GM18505 (cell line): ENCODE data around the gene TMEM163.

Source experiments
- ATAC-seq: cut with Tn5 transposase; IDR thresholded peaks from one replicate; pipeline ENCODE4 v1.9.1; 2021; ENCODE audit not compliant: unreplicated experiment
- POLR2A ChIP-seq: IDR thresholded peaks from 4 replicates; pipeline ENCODE4 v1.6.1; 2011; ENCODE audit warnings: borderline replicate concordance; ENCODE audit not compliant: insufficient read depth, insufficient read length; ENCODE audit errors: extremely low read depth

The TMEM163 gene

GRCh38 chr2:134416018-134416417, 302.8 kb downstream of the TMEM163 start:
- no peak for ATAC-seq
- no peak for TF ChIP-seq POLR2A

GRCh38 chr2:134413912-134414311, 304.9 kb downstream of the TMEM163 start:
- ATAC-seq, result no peak
- no peak for TF ChIP-seq POLR2A

- TF ChIP-seq POLR2A, result no peak
- no peak for ATAC-seq
Observed at GRCh38 chr2:134413430-134413829, 305.4 kb downstream of the TMEM163 start.

GRCh38 chr2:134412639-134412999, 306.2 kb downstream of the TMEM163 start:
- no peak for TF ChIP-seq POLR2A
- ATAC-seq, result no peak

GRCh38 chr2:134411828-134412638, 306.8 kb downstream of the TMEM163 start:
- peak; percentile 97 for ATAC-seq
- no peak for TF ChIP-seq POLR2A

- TF ChIP-seq POLR2A, result no peak
- no peak for ATAC-seq
Observed at GRCh38 chr2:134411279-134411827, 307.4 kb downstream of the TMEM163 start.

GRCh38 chr2:134410831-134411231, 308.0 kb downstream of the TMEM163 start:
- no peak for TF ChIP-seq POLR2A
- no peak for ATAC-seq

- TF ChIP-seq POLR2A, result no peak
Observed at GRCh38 chr2:134410006-134410405, 308.8 kb downstream of the TMEM163 start.

GRCh38 chr2:134408791-134409190, 310.0 kb downstream of the TMEM163 start:
- no peak for ATAC-seq
- TF ChIP-seq POLR2A, result no peak

More at GRCh38 chr2:134410006-134410405, 308.8 kb downstream of the TMEM163 start:
- no peak for ATAC-seq

- no peak for TF ChIP-seq POLR2A
- no peak for ATAC-seq
Observed at GRCh38 chr2:134408386-134408785, 310.4 kb downstream of the TMEM163 start.

GRCh38 chr2:134407154-134407890, 311.5 kb downstream of the TMEM163 start:
- no peak for TF ChIP-seq POLR2A
- ATAC-seq, result no peak

GRCh38 chr2:134406736-134407135, 312.1 kb downstream of the TMEM163 start:
- ATAC-seq, result no peak
- no peak for TF ChIP-seq POLR2A

GRCh38 chr2:134406311-134406710, 312.5 kb downstream of the TMEM163 start:
- ATAC-seq, result no peak
- TF ChIP-seq POLR2A, result no peak
